H1 (cell line): Measurements from ENCODE around the gene RBM26.

Source experiments
- ASH2L ChIP-seq: fragments of 200-600, 300-600 bp; sonication (generic); IDR thresholded peaks from one replicate; pipeline ENCODE4 v1.7.1; 2017; ENCODE audit warnings: low read length
- CBX8 ChIP-seq: fragments of 300-800, 300-1000 bp; sonication (generic); IDR thresholded peaks from 2 replicates; pipeline ENCODE4 v1.7.1; 2016; ENCODE audit warnings: low read depth, low read length, borderline replicate concordance
- CTCF ChIP-seq, 3 experiments: IDR thresholded peaks; 1 replicate in 2 of 3; 2 replicates in 1 of 3; pipeline versions ENCODE4 v1.5.1 to v1.6.1; 2011; ENCODE audit warnings: low read length in 3 of 3, mild to moderate bottlenecking in 3 of 3, inconsistent platforms in 2 of 3, low read depth in 1 of 3, moderate library complexity in 1 of 3; ENCODE audit not compliant: insufficient read depth in 1 of 3; ENCODE audit errors: control extremely low read depth in 1 of 3
- EGR1 ChIP-seq: IDR thresholded peaks from 2 replicates; pipeline ENCODE4 v1.6.1; 2011; ENCODE audit warnings: low read depth, low read length, borderline replicate concordance
- EP300 ChIP-seq, 2 experiments: IDR thresholded peaks; 1 replicate in 1 of 2; 2 replicates in 1 of 2; pipeline ENCODE4 v1.6.1; 2011 to 2012; ENCODE audit warnings: low read depth in 2 of 2, low read length in 2 of 2, mild to moderate bottlenecking in 2 of 2, borderline replicate concordance in 1 of 2, inconsistent platforms in 1 of 2, moderate library complexity in 1 of 2
- EZH2 ChIP-seq: fragments of 200-600 bp; sonication (generic); IDR thresholded peaks from 2 replicates; pipeline ENCODE4 v1.7.1; 2012; ENCODE audit warnings: low read depth, mild to moderate bottlenecking, moderate library complexity, low read length, inconsistent platforms; ENCODE audit not compliant: severe bottlenecking
- GTF2F1 ChIP-seq: IDR thresholded peaks from 2 replicates; pipeline ENCODE4 v1.6.1; 2012; ENCODE audit warnings: low read depth, low read length, improper control_type of control experiment, borderline replicate concordance
- HDAC6 ChIP-seq: IDR thresholded peaks from one replicate; pipeline ENCODE4 v1.7.1; 2012; ENCODE audit warnings: low read depth, mild to moderate bottlenecking, inconsistent platforms, low read length, moderate library complexity
- JUND ChIP-seq: IDR thresholded peaks from 2 replicates; pipeline ENCODE4 v1.6.1; 2011; ENCODE audit warnings: mild to moderate bottlenecking, improper control_type of control experiment, low read length
- MAFK ChIP-seq: IDR thresholded peaks from 2 replicates; pipeline ENCODE4 v1.6.1; 2012; ENCODE audit warnings: low read depth, mild to moderate bottlenecking, improper control_type of control experiment, low read length
- POLR2A ChIP-seq, 2 experiments: IDR thresholded peaks; 1 replicate in 1 of 2; 2 replicates in 1 of 2; pipeline ENCODE4 v1.6.1; 2011; ENCODE audit warnings: low read depth in 2 of 2, low read length in 2 of 2, mild to moderate bottlenecking in 2 of 2; ENCODE audit errors: control extremely low read depth in 1 of 2
- POLR2AphosphoS5 ChIP-seq: IDR thresholded peaks from 2 replicates; pipeline ENCODE4 v1.6.1; 2011; ENCODE audit warnings: low read depth, low read length
- SRF ChIP-seq: IDR thresholded peaks from 2 replicates; pipeline ENCODE4 v1.6.1; 2011; ENCODE audit warnings: mild to moderate bottlenecking, low read depth, low read length, moderate library complexity
- TCF12 ChIP-seq: IDR thresholded peaks from 2 replicates; pipeline ENCODE4 v1.6.1; 2011; ENCODE audit warnings: low read depth, mild to moderate bottlenecking, low read length

- TF ChIP-seq TCF12 (no peak), POLR2A (IDR thresholded peaks at IDR 0.05; ENCODE audit: control extremely low read depth in 1 of 2, low read depth in 2 of 2, low read length in 2 of 2) (no peak), EZH2 (no peak), CTCF (IDR thresholded peaks at IDR 0.05; ENCODE audit: control extremely low read depth in 1 of 3, insufficient read depth in 1 of 3, low read depth in 1 of 3, low read length in 3 of 3) (no peak), ASH2L (no peak), EP300 (IDR thresholded peaks at IDR 0.05; ENCODE audit: borderline replicate concordance in 1 of 2, low read depth in 2 of 2, low read length in 2 of 2) (no peak), CBX8 (no peak), POLR2AphosphoS5 (no peak), EGR1 (no peak), HDAC6 (no peak), GTF2F1 (no peak), MAFK (no peak), SRF (no peak), JUND (no peak)
These were observed 7.1 kb downstream of the RBM26 start for GRCh38 chr13:79398915-79399314.
